Epithelial cell of esophagus (primary cell): ENCODE results near the gene PLXNA2.

Source experiments
- DNase-seq: peaks from one replicate; pipeline ENCODE4 v3.0.0; 2010; ENCODE audit warnings: low read depth
- H3K4me3 ChIP-seq: 2 replicates; pipeline ENCODE4 v1.5.1; 2011; ENCODE audit warnings: mild to moderate bottlenecking, low read length, control low read depth
- CTCF ChIP-seq: IDR thresholded peaks from 2 replicates; pipeline ENCODE4 v1.5.1; 2011; ENCODE audit warnings: low read depth, mild to moderate bottlenecking, low read length, control low read depth, inconsistent platforms; ENCODE audit not compliant: insufficient read depth; ENCODE audit errors: missing control alignments

The PLXNA2 gene

GRCh38 chr1:208093754-208094719 is 150.1 kb downstream of the PLXNA2 start:
- peak; percentile 57 for DNase-seq
- peak; percentile 87 for TF ChIP-seq CTCF
- H3K4me3 ChIP-seq, result no peak overlapping the region

GRCh38 chr1:208093046-208093445 is 151.1 kb downstream of the PLXNA2 start:
- no peak overlapping the region for H3K4me3 ChIP-seq
- DNase-seq, result no peak
- TF ChIP-seq CTCF, result no peak

- DNase-seq, result no peak
- H3K4me3 ChIP-seq, result no peak overlapping the region
- no peak for TF ChIP-seq CTCF
Observed at GRCh38 chr1:208090388-208091301, 153.5 kb downstream of the PLXNA2 start.

- TF ChIP-seq CTCF, result no peak
- DNase-seq, result no peak
- no peak overlapping the region for H3K4me3 ChIP-seq
Observed at GRCh38 chr1:208089761-208090370, 154.3 kb downstream of the PLXNA2 start.

- no peak for TF ChIP-seq CTCF
- no peak for DNase-seq
- no peak overlapping the region for H3K4me3 ChIP-seq
Observed at GRCh38 chr1:208089149-208089548, 155.0 kb downstream of the PLXNA2 start.

GRCh38 chr1:208088319-208088718 is 155.9 kb downstream of the PLXNA2 start:
- DNase-seq, result no peak
- no peak overlapping the region for H3K4me3 ChIP-seq
- no peak for TF ChIP-seq CTCF
